Renal cortex interstitium (tissue), 11 donors: ENCODE data around the gene PLAC1. TPM values are rescaled to one million over a fixed set of nuclear protein-coding genes. Genes with fewer than 3 reads are reported as not detected.

Source experiments
- DNase-seq, 11 donors: peaks; one replicate each; pipeline ENCODE4 v3.0.0-alpha.2; 2013; ENCODE audit warnings: low read depth in 9 of 11, low spot score in 4 of 11; ENCODE audit errors: extremely low read depth in 1 of 11
- polyA plus RNA-seq, 3 donors: library from polyadenylated mRNA; unstranded; fragments of 120-200 nt; gene quantifications; one replicate each; pipeline ENCODE4 v1.2.1, GENCODE V29; 2013; ENCODE audit not compliant: insufficient read length in 3 of 3

The PLAC1 gene
- polyA plus RNA-seq, 3 donors, result 4.2 to 7.8 (median 6.4) TPM

DNA sequence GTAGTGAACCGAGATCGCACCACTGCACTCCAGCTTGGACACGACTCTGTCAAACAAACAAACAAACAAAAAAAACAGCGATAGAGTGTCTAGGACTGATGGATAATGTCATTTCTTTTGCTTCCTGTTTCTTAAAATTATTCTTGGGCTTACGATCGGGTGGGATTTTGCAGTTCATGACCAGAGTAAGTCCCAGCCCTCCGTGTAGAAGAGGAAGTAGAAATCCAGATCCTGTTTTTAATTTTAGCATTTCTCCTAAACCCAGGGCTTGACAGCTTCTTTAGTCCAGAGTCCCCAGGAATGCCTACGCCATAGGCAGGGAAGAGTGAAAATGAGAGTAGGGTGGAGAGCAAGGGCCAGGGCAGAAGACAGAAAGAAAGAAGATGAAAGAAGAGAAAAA lies 104.0 kb downstream of the PLAC1 start:
- no peak for DNase-seq

DNA sequence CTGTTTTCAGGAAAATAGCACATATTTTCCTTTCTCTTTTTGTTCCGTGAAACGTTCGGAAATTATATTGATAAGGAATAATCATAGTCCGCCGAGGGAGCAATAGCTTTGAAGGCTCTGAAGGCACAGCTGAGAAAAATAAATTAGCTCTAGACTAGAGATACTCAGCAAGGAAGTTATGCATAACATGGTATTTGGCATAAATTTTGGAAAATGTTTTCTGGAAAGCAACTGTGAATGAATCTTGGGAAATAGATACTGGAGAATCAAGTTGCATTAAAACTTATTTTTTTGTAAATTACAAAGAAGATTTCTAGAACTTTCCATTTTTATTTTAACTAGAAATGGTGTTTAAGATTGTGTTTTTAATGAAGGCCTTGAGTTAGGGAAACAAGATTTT lies 105.9 kb downstream of the PLAC1 start:
- no peak for DNase-seq

DNA sequence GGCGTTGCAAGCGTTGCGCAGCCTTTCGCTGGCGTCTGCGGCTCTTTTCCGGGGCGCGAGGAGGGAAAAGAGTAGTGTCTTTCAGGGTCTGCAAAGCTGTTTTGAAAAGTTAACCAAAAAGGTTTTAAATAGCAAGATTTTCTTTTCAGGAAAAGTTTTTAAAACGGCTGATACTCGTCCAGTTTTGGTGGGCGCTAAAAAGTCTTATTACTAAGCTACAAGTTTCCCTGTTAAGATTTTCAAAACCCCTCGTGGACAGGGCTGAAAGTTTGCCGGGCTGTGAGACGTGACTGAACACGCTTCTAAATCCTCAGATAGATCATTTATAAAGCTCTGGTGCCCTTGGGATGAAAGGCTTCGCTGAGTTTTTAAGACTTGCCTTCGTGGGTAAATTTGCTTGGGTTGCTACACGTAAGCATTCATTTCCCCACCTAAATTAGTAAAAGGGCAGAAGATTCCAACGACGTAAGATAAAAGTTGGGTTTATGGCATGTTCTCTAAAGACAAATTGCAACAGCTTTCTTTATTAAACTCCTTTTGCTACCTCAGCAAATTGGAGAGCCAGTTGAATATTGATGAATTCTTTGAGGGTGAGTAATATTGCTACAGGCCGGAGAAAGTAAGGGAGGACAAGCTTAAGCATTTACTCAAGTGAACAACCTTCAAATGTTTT lies 106.8 kb downstream of the PLAC1 start:
- DNase-seq, result no peak

DNA sequence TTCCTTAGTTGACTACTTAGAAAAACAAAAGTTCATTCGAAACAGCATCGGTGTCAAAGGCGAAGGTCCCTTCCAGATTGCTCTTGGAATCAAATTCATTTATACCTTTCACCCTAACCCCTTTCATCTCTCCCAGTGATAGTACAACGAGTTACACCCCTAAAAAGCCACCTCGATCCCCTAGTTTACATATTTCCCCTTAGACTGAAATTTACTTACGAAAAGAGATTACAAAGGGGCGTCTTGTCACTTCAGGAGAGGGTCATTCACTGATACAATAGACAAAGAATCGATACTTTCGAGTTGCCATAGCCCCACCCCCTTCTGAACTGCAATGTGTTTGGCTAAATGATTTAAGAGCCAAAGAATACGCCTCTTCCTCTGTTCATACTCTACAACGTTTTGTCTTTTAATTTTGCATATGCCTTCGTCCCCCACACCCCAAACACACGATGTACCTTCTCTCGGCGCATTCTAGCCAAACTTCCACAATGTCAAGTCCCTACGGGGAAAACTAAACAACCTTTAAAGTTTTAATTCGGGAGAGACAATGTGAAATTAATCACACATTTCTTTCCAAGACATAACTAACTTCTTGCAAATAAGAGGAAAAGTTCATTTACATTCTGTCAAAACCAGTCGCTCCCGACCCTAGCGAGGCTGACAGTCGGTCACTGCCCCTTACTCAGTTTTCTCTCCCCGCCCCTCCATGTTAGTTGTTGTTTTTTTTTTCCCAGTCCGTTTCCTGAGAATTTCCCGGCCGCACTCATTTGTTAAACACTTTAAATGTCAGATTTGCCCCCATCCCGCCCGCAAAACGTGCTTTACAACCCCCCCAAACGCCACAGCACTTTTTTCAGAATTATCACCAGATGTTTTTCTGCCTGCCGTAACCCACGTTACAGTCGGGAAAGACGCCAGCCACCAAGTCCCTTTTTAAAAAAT lies 109.7 kb downstream of the PLAC1 start:
- no peak for DNase-seq

DNA sequence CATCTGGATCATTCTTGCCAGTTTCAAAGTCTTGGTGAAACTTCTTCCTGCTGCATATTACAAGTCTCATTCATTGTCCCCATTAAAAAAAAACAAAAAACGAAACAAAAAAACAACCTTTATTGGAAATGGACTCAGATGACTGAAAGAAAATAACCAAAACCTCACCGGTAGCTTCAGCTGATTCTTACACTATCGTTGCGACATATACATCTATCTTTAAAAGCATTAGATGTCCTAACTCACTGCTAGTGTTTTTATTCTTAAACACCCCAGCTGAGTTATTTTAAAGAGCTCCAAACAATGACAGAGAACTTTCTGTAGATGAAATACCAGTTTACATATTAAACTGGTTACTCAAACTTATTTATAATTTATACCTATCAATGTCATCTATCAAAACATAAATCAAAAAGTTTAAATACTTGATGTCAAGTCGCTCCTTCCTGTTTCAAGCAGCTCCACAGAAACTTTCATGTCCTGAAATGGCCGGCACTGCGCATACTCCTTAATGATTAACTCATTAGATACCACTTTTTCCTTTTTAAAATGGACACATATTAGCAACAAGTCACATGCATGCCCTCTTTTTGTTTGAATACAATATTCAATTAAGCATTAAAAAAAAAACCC lies 111.1 kb downstream of the PLAC1 start:
- DNase-seq, result no peak

GRCh38 chrX:134546187-134546586 lies 112.1 kb downstream of the PLAC1 start:
- no peak for DNase-seq

DNA sequence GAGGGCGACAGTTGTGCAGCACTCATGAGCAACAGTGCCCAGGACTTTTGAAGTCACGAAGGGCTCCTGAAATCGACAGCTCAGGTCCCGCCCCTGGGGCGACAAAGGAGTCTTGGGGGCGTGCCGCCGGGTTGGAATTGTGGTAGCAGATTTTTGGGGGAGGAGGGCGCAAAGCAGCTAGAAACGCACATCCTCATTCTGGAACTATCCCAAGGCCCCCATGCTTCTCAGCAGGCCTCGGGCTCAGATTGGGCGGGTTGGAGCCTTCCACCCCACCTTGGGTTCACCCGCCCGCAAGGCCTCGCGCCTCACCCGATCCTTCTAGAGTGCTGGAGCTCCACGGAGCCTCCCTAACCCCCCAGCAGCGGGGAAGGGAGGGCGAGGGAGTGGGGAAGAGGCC lies 112.8 kb downstream of the PLAC1 start:
- DNase-seq, result no peak

GRCh38 chrX:134544513-134545151 lies 113.6 kb downstream of the PLAC1 start:
- DNase-seq, result no peak

DNA sequence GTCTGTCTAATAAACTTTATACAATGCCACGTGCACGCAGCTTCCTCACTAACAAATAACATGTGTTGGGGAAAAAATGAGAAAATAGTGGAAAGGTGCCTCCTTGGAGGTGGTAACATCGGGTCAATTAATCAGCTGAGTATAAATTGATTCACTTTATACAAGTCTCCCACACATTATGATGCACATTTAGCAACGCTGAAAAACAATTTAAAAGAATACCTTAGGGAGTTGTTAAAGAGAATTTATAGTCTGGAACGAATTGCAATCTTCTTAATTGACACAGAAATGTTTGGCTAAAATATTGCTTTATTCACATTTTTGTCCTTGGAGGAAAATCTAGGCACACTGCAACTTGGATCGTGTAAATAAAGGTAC lies 114.1 kb downstream of the PLAC1 start:
- DNase-seq, result no peak

DNA sequence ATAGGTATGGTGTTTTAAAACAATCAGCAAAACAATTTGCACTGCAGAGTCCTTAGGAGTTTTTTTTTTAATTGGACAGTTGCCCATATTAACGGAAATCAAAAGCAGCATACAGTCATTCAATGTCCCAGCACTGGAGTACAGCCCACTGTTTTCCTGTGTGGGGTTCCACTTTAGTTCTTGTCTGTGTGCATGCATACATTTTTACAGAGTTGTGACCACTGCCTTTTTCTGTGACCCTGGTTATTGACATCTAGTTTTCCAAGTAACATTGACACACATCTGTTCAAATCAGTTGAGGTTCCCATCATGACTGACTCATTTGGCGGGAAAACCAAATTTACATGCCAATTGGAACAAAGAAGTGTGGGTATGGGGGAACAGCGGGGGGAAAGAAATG lies 115.0 kb downstream of the PLAC1 start:
- DNase-seq, result no peak

DNA sequence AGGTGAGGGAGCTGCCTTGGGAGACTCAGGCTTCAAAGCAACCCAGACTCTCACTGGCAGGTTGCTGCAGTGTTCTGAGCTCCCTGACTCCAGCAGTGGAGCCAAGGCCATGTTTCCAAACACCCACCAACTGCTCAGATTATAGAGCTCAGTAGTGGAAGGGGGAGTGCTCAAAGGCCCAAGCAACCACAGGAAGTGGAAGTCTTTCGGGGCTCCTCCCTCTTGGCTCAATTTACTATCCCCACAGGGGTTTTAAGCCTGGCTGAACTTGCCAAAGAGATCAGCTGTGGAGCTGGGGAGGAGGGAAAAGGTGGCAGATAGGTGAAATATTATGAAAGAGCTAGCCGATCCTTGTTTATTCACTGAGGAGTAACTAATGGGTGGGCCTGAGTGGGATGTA lies 115.8 kb downstream of the PLAC1 start:
- DNase-seq, result no peak

DNA sequence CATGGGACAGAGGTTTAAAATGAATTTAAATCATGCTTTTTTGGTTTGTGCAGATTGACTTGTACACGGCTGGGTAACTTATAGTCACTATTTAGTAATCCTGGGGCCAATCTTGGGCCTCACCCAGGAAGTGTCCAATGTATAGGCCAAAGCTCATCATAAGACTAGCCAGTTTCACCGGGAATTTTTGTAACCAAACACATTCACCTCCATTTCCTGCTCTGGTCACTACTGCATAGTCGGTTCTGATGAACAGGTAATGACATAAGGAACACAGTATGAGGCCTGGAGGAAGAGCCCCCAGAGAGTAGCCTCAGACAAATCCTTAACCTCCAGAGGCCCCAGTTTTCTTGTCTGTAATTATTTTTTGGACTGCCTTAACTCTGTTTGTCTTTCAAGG lies 116.4 kb downstream of the PLAC1 start:
- no peak for DNase-seq

DNA sequence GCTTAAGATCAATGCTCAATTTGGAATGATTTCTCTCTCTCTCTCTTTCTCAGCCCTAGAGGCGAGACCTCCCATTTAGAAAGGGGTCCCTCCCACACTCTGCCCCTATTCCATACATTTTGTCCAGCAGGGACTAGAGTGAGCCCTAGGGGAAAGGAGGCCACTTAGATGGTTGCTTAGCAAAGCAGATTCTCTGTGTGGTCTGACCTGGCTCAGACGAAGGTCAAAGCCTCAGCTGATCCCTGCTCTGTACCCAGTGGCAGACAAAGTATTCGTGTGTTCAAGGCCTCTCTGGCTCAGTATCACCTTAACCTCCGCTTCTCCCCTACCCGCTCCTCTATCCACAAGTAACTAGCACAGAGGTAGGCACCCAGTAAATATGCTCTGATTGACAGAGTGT lies 120.0 kb downstream of the PLAC1 start:
- DNase-seq, result no peak

DNA sequence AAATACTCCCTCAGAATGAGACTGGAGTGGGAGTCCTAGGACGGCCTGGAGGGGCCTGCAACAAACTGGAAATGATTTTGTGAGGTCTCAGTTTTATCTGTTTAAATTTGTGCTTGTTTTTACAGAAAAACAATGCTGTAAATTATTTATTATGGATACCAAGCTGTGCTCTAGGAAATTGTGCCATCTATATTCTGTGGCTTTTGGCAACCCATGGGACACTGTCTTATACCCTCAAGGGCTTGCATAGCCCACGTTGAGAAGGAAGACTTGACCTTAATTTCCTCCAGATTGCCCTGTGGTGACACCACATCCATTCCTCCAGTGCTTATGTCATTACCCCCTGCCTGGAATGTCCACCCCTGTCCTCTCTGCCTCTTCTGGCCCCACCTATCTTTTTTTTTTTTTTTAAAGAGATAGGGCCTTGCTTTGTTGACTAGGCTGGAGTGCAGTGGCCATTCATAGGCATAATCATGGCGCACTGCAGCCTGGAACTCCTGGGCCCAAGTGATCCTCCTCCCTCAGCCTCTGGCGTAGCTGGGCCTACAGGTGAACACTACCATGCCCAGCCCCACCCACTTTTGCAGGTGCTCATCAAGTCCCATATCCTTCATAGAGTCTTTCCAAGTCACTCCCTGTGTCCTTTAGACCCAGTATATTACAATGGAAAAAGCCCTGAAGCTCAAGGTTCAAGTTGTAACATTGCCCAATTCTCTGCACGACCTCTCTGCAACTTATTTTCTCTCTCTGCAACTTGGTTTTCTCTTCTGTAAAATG lies 120.9 kb downstream of the PLAC1 start:
- no peak for DNase-seq

DNA sequence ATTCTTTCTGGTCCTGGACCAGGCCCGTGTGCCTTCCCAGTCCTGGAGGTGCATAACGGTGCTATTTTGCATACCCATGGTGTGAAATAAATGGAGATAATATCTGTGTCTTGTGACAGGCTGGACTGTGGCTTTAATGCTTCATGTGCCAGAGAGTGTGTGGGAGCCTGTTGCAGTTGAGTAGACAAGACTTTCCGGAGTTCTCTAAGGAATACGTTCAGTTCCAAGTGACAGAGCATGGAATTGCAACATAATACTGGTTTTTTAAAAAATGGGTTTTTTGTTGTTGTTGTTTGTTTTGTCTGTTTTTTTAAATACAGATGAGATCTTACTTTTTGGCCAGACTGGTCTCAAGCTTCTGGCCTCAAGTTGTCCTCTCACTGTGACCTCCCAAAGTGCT lies 124.3 kb downstream of the PLAC1 start:
- no peak for DNase-seq

GRCh38 chrX:134533352-134533751 lies 124.9 kb downstream of the PLAC1 start:
- no peak for DNase-seq

GRCh38 chrX:134530845-134531244 lies 127.4 kb downstream of the PLAC1 start:
- DNase-seq, result no peak

DNA sequence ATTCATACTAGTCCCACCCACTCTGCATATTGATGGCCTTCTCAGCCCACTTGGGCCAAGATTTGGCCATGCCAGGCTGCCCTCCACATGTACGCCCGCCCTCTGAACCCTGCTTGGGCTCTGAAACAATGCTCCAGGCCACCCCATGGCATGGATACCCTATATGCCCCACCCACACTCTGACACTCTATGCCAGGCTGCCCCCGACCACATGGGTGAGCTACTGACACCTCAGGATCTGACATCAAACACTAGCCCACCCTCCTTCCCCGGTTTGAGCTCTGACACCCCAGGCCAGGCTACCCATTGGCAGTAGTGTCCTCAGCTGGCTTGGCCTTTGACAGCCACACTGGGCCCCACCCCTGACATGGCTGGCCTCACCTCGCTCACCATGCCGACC lies 128.8 kb downstream of the PLAC1 start:
- no peak for DNase-seq

DNA sequence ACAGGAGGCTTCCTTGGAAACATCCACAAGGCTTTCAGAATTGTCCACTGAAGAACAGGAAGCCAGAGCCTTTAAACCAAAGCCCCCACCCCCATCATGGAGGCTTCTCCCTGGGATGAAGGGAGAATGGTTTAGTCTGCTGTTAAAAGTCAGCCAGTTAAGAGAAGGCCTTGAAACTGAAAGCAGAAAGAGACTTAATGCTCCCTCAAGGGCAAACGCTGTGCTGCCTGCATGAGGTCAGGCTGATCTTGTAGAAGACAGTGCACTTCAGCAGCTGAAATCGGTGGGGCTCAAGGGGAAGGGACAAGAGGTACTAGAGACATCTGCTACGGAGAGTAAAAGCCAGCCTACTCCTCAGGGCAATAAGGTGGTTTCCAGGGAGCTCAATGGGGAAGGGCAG lies 129.3 kb downstream of the PLAC1 start:
- DNase-seq, result no peak
